NCI-H524 (cell line): ENCODE measurements around the gene TGFA.
"Not testable (repeated sequence)": the region's sequence is repeated elsewhere in the genome, so short reads cannot be mapped to it uniquely, and the experiment has no call there.

Experiments used
- DNase-seq, 2 experiments: peaks; one replicate each; lab custom pipeline; 2025; lab: John Stamatoyannopoulos, UW

The TGFA gene

DNA sequence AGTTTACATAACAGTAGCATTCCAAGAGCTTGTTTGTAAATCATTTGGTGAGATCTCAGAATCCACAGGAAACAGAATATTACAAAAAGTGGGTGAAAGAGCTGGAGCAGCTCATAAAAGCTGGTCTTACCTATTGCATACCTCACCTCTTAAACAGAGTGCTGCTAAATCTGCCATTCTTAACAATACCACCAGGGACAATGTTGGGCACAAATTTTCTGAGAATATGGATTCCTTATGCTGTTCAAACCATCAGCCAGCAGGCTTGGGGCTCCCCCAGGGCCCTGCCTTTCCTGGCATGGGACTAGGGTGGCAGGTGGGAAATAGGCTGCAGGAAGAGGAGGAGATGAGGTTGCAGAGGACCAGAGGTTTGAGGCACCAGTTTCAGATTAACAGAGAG is 55.6 kb downstream of the TGFA start:
- DNase-seq = peak in 1 of 2 experiments; percentile 60

DNA sequence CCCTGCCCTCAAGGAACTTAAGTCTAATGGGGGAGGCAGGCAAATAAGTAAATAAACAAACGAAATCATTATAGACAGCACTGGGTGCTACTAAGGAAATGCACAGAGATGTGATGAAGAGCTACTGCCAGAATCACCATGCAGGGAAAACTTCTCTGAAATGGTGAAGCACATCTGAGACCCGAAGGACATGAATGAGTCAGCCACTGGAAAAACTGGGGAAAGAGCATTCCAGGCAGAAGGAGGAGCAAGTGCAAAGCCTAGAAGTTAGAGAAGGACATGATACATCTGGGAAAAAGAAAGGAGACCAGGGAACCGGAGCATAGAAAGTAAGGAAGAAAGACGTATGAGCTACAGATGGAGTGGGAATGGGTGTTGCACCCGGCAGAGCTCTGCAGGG is 56.8 kb downstream of the TGFA start:
- DNase-seq = no peak

DNA sequence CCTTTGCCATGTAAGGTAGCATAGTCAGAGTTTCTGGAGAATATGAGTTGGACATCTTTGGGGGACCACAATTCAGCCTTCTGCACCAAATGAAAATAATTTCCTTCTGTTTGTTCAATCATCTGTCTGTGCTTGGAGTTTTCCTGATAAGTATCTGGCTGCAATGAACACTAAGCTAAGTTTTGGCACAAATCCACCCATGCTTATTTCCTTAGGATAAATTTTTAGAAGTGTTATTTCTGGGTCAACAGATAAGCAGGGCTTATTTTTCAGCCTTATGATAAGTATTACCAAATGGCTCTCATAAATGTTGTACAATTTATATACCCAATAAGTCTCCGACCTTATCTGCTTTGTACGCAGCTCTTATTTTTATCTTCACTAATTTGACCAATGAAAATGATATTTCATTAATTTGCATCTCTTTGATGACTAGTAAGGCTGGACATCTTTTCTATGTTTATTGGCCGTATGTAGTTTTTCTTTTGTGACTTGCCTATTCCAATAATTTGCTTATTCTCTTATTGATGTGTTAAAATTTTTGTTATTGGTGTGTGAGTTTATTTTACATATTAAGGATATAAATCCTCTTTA is 59.2 kb downstream of the TGFA start:
- DNase-seq = no peak

DNA sequence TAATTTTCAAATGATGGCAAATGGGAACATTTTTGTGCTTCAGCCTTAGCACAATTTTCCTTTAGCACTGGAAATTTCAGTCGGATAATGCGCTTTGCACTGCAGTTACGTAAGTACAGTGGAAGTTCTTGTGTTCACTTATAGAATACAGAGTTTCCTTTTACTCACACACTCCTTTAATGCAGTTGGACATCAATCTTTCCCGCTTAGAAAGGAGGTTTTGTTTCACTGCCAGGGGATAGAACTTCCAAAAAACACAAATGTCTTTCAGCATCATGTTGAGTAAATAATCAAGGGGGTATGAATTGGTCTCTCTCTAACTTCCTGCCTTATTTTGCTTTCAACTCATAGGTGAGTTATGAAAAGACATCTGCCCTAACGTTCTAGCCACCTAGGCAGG is 63.2 kb downstream of the TGFA start:
- DNase-seq = no peak

DNA sequence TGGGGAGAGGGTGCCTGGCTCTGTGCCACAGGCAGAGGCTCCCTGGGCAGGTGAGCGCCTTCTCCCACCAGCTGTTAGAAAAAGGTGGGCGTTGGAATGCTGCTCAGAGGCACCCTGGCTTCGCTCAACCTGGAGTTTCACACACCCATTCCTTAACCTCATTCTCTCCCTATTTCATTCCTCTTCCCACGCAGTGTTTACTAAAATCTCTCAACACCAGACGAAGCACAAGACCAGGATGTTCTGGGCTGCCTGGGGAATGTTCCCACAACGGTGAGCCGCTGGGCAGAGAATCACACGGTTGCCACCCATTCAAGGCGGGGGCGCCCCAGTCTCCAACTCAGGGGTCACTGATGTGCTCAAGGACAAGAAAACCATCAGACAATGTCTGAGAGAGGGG is 64.5 kb downstream of the TGFA start:
- DNase-seq = no peak

DNA sequence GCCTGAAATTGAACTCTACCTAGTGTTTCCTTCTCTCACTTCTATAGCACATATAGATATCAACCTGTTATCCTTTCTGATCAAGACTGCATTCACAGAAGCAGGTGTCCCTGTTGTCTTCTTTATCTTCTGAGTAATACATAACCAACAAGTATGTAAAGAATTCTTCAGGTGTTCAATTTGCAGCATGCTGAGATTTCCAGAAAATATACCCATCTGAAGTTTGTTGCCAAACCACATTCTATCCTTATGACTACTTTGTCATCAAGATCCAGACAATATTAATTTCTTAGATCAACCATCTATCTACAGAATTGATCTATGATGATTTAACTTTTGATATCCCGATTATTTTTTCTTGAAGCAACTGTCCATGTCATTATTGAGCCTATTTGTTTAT is 69.5 kb downstream of the TGFA start:
- DNase-seq = no peak

DNA sequence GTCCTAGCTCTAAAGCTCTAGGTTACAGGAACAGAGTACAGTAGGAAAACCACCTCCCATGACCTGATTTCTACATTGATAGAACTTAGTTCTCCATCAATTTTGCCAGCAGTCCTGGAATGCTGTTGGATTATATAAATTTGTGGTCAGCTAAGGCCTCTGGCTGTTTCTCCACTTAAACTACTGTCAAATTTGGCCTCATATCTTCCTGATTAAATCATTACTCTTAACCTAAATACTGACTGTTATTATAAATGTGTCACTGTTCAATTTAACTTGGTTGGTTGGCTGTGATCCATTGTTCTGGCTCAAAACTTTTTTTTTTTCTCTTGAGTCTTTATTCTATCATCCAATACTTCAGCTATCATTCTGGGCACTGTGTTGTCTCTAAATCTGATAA is 71.2 kb downstream of the TGFA start:
- no peak for DNase-seq

DNA sequence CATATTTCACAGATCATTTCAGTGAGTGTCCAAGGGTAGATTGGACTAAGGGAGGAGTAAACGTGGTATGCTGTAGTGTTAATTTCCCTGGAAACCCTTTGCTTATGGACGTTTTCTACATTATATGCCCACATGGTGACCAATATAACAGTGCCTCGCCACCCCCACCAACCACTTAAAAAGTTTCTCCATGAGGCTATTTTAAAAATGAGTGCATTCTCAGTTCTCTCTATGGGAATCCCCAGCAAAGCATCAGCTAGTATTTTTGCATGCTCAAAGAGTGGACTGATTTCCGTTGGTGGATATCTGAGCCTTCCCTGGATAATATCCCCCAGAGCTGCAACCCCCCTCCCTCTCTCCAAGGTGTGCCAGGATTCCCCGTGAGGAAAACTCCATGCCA is 73.2 kb downstream of the TGFA start:
- DNase-seq = no peak

DNA sequence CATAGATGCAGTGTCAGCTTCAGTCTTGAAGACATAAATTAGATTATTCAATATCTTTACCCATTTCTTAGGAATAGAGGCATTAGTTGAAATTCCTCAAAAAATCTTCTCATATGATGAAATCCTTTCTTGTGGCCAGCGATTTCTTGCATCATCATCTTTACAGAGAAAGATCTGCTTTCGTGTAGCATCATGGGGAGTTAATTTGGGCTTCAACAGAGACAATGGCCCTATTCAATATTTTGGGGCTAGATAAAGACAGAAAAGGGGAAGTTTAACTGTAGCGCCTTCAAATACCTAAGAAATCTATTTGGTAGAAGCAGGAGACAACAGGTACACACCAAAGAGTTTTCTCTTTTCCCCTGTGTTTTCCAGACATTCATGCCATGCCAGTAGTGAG is 73.8 kb downstream of the TGFA start:
- DNase-seq = no peak

DNA sequence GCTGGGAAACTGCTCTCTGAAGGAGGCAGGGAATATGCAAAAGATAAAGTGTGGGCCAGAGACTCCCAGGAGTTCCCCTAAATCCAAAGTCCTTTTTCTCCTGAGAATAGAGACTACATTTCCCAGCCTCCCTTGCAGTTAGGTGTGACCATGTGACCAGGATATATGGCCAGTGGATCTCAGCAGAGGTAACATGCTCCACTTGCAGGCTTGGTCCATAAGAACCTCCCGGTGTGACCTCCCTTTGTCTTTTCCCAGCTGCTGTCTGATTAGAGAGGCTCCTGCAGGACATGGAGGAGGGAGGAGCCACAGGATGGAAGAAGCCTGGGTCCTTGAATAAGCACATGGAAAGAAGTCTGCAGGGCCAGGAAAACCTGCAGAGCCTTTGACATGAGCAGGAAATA is 76.2 kb downstream of the TGFA start:
- DNase-seq = peak in 1 of 2 experiments; percentile 9

DNA sequence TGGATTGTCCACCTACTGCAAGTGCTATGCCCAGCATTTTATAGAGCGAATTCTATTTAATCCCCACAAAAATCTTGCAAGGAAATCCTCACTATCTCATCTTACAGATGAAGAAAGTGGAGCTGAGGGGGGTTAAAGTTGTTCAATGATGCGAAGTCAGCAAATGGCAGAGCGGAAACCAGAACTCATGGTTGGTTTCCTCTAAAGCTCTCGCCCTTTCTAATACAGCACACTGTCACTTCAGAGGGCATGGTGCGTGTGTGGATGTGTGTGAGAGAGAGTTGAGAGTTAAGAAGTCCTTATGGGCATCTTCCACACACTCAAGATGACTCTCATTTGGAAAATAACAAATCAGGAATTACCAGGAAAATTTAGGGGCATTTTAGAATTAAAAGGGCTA is 78.4 kb downstream of the TGFA start:
- no peak for DNase-seq

DNA sequence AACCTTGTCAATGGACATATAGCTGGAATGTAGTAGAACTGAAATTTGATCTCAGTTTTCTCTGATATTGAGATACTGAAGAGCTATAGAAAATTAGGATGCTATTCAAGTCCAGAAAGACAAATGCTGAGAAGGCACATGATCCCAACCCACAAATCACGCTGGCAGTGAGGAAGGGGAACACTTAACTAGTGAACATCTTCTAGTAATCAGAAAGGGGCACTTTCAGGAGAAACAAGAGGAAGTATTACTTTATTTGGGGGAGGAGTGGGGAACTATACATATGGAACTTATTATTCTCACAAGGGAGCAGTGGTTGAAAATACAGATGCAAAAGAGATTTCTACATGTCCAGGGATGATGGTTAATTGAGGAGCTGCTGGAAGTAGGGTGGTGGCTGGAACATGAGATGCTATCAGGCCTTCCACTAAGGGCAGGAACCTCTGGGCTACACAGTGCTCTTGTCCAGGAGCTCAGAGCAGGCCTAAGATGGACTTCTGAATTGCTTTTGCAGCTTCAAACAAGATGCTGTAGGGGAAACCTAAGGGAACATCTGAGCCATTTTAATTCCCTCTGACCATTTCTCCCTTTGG is 79.3 kb downstream of the TGFA start:
- DNase-seq = no peak

DNA sequence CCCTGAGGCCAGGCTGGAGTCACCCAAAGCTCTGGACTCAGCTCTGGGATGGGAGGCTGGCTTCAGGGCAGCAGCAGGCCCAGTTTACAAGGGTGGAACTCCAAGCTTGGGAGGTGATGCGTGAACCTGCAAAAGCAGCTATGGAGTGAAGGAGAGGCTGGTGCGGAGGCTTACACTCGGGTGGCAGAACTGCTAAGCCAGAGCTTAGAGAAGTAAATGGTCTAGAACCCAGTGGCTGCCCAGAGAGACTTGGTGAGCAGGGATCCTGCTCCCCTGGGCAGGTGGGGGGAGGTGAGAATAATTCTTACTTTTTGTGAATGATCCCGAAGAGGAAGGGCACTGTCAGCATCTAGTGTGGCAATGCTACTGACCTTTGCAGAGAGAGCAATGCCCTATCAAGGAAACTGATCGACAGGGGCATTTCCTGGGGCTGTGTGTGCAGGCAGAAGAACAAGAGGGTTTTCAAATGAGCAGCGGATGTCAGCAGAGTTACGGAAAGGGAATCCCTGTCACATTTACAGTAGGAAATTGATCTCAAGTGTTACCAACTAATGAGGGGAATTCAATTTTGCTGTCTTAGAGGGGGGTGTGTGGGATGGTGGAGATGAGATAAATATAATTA is 80.4 kb downstream of the TGFA start:
- DNase-seq = peak; percentile 9 to 24

DNA sequence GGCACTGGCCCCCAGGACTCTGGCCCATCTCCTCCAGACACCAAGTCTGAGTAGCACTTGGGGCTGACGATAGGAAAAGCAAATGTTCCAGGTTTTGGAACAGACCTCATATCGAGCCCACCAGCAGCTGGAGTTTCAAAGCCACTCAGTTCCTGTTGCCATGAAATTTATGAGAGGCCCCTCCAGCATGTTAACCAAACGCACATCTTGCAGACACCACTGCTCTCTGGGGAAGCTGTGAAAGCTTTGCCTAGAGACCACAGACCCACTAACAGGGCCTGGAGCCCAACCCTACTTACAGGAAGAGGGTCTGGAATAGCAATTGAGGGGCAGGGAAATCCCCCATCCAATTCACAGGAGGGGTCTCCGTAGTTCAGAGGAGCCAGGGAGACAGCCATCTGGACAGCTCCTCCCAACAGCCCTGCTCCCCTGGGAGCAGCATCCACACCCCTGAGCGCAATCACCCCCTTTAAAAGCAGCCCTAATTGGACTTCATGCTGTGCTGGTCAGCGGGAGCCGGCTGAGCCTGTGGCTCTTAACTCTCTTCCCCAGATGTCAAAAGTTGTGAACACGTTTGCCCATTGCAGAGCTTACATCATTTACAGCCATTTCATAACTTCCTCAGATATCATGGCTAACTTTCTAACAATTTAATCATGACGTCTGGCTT is 81.3 kb downstream of the TGFA start:
- peak; percentile 88 to 89 for DNase-seq

DNA sequence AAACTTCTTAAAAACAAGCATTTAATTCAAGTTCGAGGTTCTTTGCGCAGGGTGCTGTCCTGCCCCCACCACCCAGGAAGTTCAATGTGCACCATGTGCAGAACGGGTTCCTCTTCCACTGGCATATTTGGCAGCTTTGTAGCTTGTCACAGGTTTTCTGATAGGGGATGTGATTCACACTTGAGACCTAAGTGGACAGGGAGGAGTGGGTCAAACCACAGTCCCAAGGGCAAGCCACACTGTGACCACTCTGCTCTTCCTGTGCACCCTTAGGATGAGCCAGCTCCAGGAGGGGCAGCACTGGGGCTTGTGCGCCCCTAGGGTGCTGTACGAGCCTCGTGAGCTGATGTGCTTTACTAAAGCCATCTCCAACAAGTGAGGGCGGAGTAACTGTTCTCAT is 82.5 kb downstream of the TGFA start:
- no peak for DNase-seq

DNA sequence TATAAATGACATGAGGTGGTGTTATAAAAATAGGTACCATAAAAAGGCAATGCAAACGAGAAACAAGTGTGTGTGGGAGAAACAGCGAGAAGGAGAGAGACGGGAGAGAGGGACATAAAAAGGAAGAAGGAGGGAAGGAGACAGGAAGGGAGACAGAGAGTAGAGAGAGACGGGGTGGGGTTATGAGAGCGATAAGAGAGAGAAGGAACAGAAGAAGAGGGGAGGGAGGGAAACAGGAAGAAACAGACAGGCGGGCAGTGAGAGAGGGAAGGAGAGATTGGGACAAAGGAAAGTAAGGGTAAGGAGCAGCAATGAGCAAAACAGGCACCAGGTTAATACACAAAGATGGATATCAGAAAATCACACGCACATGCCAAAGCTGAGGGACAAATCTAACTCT is 83.7 kb downstream of the TGFA start:
- DNase-seq = no peak

DNA sequence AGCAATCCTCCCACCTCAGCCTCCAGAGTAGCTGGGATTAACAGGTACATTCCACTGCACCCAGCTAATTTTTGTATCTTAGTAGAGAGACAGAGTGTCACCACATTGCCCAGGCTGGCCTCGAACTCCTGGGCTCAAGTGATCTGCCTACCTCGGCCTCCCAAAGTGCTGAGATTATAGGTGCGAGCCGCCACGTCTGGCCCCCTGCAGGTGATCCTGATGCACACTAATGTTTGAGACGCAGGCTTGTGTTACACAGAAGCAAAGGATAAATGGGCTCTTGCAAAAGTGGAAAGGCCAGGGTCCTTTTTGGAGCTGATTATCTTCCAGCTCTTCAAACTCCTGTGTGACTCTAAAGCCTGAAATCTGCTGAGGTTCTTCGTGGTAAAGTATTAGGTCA is 84.2 kb downstream of the TGFA start:
- no peak for DNase-seq

DNA sequence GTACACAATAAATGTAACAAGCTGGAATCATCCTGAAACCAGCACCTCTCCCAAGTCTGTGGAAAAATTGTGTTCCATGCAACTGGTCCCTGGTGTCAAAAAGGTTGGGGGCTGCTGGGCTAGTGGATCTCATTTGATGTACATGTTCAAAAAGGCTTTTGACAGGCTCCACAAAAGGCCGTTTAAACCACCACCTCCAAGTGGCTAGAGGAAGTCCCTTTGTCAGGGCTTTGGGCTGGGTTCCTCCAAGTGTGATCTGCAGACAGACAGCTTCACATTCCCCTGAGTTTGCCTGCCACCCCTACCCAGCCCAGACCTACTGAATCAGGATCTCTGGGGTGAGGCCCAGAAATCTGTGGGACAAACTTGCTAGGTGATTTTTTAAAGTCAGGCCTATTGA is 84.7 kb downstream of the TGFA start:
- no peak for DNase-seq

DNA sequence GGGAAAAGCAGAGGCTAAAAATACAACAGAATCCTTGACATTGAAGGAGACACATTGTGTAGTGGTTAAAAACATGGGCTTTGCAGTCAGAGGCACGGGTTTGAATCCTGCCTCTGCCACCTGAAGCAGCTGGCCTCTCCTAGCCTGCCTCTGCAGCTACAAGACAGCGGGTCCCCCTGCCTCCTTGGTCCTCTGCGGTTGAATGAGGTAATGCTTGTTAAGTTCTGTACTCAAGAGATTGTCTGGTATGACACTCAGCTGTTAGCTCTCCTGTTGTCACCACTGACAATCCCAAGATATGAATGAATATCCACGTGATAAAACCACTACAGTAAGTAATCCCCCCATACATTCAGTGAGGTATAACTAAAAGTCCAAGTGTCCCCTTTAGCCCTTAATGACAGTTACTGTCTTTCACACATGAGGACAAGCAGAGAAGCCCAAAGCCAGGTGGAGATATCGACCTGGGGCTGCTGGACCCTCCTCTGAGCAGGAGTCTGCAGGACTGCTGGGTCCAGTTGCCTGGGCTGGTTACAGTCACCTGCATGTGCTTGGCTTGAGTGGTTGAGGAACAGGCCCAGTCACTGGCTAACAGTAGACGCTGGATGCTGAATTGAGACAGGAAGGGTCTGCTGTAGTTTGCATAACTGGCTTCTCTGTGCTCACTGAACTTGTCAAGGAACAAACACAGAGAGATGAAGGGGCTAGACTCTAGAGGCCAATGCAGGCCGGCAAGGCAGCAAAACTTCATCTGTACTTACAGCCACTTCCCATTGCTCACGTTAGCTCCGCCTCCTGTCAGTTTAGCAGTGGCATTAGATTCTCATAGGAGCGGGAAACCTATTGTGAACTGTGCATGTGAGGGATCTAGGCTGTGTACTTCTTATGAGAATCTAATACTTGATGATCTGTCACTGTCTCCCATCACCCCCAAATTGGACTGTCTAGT is 85.5 kb downstream of the TGFA start:
- DNase-seq = no peak

DNA sequence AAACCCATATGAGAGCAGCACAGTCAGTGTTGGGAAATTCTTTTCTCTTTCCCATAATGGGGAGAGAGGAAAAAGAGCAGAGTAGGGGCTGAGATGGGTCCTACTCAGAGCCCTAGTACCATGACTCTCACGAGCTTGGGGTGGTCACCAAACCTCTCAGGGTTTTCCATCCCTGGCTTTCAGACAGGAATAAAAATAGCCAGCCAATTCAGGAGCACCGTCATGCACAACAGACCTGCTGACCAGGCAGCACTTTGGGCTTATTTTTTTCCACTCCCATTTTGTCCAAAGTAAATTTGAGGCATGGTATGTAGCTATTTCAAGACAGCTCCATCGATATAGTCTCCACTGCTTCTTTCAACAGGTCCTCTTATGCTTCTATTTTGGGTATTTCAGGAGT is 86.4 kb downstream of the TGFA start:
- DNase-seq = no peak

DNA sequence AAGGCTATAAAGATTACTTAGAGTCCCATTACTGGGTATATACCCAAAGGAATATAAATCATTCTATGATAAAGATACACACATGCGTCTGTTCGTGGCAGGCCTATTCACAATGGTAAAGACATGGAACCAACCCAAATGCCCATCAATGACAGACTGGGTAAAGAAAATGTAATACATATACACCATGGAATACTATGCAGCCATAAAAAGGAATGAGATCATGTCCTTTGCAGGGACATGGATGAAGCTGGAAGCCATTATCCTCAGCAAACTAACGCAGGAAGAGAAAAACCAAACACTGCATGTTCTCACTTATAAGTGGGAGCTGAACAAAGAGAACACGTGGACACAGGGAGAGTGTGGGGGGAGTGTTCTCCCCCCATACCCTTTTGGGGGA is 87.0 kb downstream of the TGFA start:
- not testable (repeated sequence) for DNase-seq

DNA sequence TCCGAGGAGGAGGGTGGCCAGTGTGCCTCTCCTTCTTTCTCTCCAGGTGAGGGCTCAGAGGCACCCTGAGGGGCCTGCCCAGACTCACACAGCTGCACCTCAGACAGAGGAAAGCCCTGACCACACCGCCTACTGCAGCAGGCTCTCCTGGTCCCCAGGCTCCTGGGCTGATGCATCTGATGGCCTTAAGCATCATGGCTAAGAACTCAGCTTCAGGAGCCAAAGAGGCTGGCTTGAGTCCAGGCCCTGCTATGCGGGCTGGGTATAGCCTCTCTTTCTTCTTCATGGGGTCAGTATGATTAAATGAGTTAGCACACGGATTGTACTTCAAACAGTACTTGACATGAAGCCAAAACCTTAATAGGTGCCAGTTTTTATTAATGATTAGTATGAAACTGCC is 89.6 kb downstream of the TGFA start:
- no peak for DNase-seq
